ENCODE results near the gene NDFIP2.

GRCh38 chr13:79451500-79451962, 29.4 kb upstream of the NDFIP2 start:
- no peak for TF ChIP-seq BHLHE40 (IDR thresholded peaks at IDR 0.05; ENCODE audit: borderline replicate concordance)
- TF ChIP-seq ELF4 (IDR thresholded peaks at IDR 0.05) = no peak
- no peak for TF ChIP-seq FOXK2 (IDR thresholded peaks at IDR 0.05)
- TF ChIP-seq PKNOX1 (IDR thresholded peaks at IDR 0.05) = no peak
- no peak for TF ChIP-seq SP1 (IDR thresholded peaks at IDR 0.05)
- no peak for TF ChIP-seq FOXA1 (IDR thresholded peaks at IDR 0.05)
- TF ChIP-seq L3MBTL2 (conservative IDR thresholded peaks at IDR 0.05) = no peak
- TF ChIP-seq FOXM1 (IDR thresholded peaks at IDR 0.05; ENCODE audit: borderline replicate concordance) = no peak
- TF ChIP-seq TARDBP (IDR thresholded peaks at IDR 0.05) = no peak
- no peak for TF ChIP-seq LEF1 (IDR thresholded peaks at IDR 0.05; ENCODE audit: borderline replicate concordance)
- no peak for TF ChIP-seq NFRKB (IDR thresholded peaks at IDR 0.05)
- TF ChIP-seq SUZ12 (IDR thresholded peaks at IDR 0.05) = no peak

Measured in HEK293T (cell line).